ENCODE measurements around the gene RNASE4. TPM values are rescaled to one million over a fixed set of nuclear protein-coding genes. Genes with fewer than 3 reads are reported as not detected.
"Not testable (repeated sequence)": the region's sequence is repeated elsewhere in the genome, so short reads cannot be mapped to it uniquely, and the experiment has no call there.

RNASE4 gene
- total RNA-seq, 1 donor from 2014 or later: 5.3 TPM

DNA sequence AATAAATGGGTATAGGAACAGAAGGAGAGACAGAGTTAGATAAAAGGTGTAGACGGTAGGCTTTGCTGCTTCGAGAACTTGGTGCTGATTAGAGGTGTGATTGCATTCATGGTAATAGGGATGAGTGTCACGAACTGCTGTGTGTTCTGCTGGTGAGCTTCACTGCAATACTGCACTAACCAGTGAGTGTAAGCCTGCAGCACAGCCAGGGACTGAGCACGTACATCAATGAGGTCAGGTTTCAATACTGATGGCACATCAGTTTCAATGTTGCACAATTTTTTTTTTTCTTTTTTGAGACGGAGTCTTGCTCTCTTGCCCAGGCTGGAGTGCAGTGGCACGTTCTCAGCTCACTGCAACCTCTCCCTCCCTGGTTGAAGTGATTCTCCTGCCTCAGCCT is 36.4 kb downstream of the RNASE4 start:
- peaks cover 8% of the 10 kb centered on the region for H3K4me1 Mint-ChIP-seq
- no peak overlapping the region for H3K4me3 Mint-ChIP-seq
- peaks cover 8% of the 10 kb centered on the region for H3K27me3 Mint-ChIP-seq (ENCODE audit: low read depth)
- DNase-seq (ENCODE audit: low spot score in 2 of 2, unreplicated experiment in 2 of 2): no peak
- H3K9me3 Mint-ChIP-seq: peaks cover 10% of the 10 kb centered on the region
- no peak overlapping the region for H3K27ac Mint-ChIP-seq
- H3K36me3 Mint-ChIP-seq: peaks cover 4% of the 10 kb centered on the region
- TF ChIP-seq, protein P1, sequence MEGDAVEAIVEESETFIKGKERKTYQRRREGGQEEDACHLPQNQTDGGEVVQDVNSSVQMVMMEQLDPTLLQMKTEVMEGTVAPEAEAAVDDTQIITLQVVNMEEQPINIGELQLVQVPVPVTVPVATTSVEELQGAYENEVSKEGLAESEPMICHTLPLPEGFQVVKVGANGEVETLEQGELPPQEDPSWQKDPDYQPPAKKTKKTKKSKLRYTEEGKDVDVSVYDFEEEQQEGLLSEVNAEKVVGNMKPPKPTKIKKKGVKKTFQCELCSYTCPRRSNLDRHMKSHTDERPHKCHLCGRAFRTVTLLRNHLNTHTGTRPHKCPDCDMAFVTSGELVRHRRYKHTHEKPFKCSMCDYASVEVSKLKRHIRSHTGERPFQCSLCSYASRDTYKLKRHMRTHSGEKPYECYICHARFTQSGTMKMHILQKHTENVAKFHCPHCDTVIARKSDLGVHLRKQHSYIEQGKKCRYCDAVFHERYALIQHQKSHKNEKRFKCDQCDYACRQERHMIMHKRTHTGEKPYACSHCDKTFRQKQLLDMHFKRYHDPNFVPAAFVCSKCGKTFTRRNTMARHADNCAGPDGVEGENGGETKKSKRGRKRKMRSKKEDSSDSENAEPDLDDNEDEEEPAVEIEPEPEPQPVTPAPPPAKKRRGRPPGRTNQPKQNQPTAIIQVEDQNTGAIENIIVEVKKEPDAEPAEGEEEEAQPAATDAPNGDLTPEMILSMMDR (IDR thresholded peaks at IDR 0.05; ENCODE audit: unreplicated experiment): no peak

DNA sequence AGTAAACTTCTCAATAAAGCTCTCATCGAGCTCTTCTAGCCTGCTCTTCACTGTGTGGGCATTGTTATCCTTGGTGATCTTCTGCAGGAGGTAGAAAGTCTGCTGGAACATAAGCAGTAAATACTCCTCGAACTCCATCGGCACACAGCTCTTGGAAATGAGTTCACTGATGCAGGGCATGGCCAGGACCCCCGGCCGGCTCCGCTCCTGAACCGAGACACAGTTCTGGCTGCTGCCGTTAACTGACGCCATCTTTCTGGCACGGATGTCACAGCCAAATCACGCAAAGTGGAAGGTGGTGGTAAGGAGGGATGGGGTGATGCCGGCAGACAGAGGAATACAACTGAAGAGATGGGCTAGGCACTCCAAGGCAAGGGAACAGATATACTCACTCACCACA is 37.7 kb downstream of the RNASE4 start:
- peaks cover 5% of the 10 kb centered on the region for H3K9me3 Mint-ChIP-seq

DNA sequence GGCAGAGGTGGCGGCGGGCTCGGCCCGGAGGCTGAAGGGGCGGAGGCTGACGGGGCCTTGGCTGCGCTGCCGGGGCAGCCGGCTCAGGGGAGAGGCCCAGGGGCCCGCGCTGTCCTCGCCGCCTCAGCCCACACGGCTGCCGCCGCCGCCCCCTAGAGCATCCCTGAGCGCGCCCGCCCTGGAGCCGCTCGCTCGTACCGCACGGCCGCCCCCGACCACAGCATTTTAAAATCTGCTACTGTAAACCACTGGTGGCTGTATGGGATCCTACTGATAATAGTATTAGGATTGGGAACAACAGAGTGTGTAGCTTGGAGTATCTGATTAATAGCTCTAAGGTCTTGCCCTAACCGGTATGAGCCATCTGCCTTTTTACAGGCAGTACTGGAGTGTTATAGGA is 39.1 kb downstream of the RNASE4 start:
- H3K27me3 Mint-ChIP-seq (ENCODE audit: low read depth): peaks cover 16% of the 10 kb centered on the region
- H3K9me3 Mint-ChIP-seq: no peaks in the 10 kb centered on the region
- H3K4me3 Mint-ChIP-seq: no peak overlapping the region
- peaks cover 4% of the 10 kb centered on the region for H3K36me3 Mint-ChIP-seq
- no peak for DNase-seq (ENCODE audit: low spot score in 2 of 2, unreplicated experiment in 2 of 2)
- TF ChIP-seq, protein P1 (IDR thresholded peaks at IDR 0.05; ENCODE audit: unreplicated experiment): no peak
- peaks cover 8% of the 10 kb centered on the region for H3K4me1 Mint-ChIP-seq
- H3K27ac Mint-ChIP-seq: no peak overlapping the region

More for the DNA sequence above, 37.7 kb downstream of the RNASE4 start:
- TF ChIP-seq, protein P1 (IDR thresholded peaks at IDR 0.05; ENCODE audit: unreplicated experiment): no peak
- no peak overlapping the region for H3K4me3 Mint-ChIP-seq
- H3K27ac Mint-ChIP-seq: no peak overlapping the region
- H3K4me1 Mint-ChIP-seq: peaks cover 8% of the 10 kb centered on the region
- no peak for DNase-seq (ENCODE audit: low spot score in 2 of 2, unreplicated experiment in 2 of 2)
- H3K36me3 Mint-ChIP-seq: peaks cover 4% of the 10 kb centered on the region
- H3K27me3 Mint-ChIP-seq (ENCODE audit: low read depth): peaks cover 13% of the 10 kb centered on the region

DNA sequence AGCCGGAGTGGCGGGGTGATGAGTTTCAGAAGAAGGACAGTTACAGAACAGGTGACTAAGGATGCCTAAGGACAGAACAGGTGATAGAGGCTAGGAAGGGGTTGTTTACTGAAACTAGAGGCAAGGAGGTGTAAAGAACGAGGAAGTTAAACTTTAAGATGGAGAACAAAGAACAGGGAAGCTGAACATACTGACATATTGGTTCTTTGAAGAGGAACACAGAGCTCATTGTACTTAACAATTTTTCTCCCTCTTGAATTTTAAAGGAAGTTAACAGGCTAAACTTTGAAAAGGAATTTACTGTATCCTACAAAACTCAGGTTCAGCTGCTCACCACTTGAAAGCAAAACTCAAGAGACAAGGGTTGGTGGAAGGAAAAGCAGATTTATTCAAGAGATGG is 41.8 kb downstream of the RNASE4 start:
- not testable (repeated sequence) for DNase-seq (ENCODE audit: low spot score in 2 of 2, unreplicated experiment in 2 of 2); H3K36me3 Mint-ChIP-seq; H3K4me3 Mint-ChIP-seq; H3K9me3 Mint-ChIP-seq; H3K4me1 Mint-ChIP-seq; H3K27ac Mint-ChIP-seq
- peaks cover 16% of the 10 kb centered on the region for H3K27me3 Mint-ChIP-seq (ENCODE audit: low read depth)

DNA sequence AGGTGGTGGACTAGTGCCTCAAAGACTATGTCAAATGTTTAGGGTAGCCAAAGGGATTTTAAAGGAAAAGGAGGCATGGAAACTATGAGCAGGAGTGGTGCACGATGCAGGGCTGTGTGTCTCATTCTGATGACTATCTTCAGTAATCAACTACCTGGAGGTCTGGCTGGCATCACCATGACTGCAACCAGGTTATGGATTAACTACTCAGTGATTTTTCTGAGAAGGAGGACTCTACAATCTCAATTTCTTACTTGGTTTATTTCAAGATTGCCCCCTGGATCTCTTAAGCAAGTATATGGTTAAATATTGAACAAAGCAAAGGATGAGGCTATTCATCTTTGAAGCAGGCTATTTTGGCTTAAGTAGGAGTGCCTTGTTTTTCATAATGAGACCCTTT is 42.2 kb downstream of the RNASE4 start:
- DNase-seq (ENCODE audit: low spot score in 2 of 2, unreplicated experiment in 2 of 2): no peak
- no peak overlapping the region for H3K27ac Mint-ChIP-seq
- TF ChIP-seq, protein P1 (IDR thresholded peaks at IDR 0.05; ENCODE audit: unreplicated experiment): no peak

DNA sequence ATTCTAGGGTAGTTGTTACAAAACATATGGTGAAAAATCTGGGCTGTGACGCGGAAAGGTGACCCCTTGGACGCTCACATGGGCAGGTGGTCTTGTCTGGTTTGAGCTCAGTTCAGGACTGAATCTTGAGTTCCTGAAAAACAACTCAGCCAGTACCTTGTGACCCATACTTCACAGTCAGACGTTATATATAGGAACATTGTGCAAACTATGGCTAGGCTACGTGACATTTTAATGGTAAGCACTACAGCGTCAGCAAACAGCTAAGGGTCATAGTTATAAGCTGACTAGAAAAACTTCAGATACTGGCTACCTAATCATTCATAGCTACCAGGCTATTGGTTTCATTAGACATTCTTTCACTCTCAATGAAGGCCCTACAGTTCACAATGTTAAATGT is 46.5 kb downstream of the RNASE4 start:
- Mint-ChIP-seq H3K9me3 (no peaks in the 10 kb centered on the region), H3K27me3 (ENCODE audit: low read depth) (peaks cover 9% of the 10 kb centered on the region), H3K4me1 (peaks cover 7% of the 10 kb centered on the region), H3K36me3 (no peaks in the 10 kb centered on the region), H3K27ac (no peak overlapping the region), H3K4me3 (no peak overlapping the region)
- DNase-seq (ENCODE audit: low spot score in 2 of 2, unreplicated experiment in 2 of 2): no peak
- TF ChIP-seq, protein P1 (IDR thresholded peaks at IDR 0.05; ENCODE audit: unreplicated experiment): no peak

More for the DNA sequence above, 42.2 kb downstream of the RNASE4 start:
- H3K27me3 Mint-ChIP-seq (ENCODE audit: low read depth): peaks cover 15% of the 10 kb centered on the region
- H3K4me3 Mint-ChIP-seq: no peak overlapping the region
- H3K9me3 Mint-ChIP-seq: no peaks in the 10 kb centered on the region
- no peaks in the 10 kb centered on the region for H3K4me1 Mint-ChIP-seq
- peaks cover 3% of the 10 kb centered on the region for H3K36me3 Mint-ChIP-seq
